HepG2 (cell line): ENCODE results near the gene TAS2R43.

Experiments used
- CTCF ChIP-seq: sonication (generic); formaldehyde crosslinking; IDR thresholded peaks from 2 replicates; pipeline ENCODE4 v1.5.0; 2020; ENCODE audit warnings: mild to moderate bottlenecking, missing genetic modification reagents, moderate library complexity
- MEIS2 ChIP-seq: sonication (generic); formaldehyde crosslinking; IDR thresholded peaks from 2 replicates; pipeline ENCODE4 v1.9.0; 2021; ENCODE audit warnings: mild to moderate bottlenecking, missing genetic modification reagents
- ZNF530 ChIP-seq: sonication (generic); formaldehyde crosslinking; IDR thresholded peaks from 2 replicates; pipeline ENCODE4 v1.5.0; 2020; ENCODE audit warnings: low read depth, mild to moderate bottlenecking, missing genetic modification reagents

GRCh38 chr12:11108862-11109261 is 16.7 kb upstream of the TAS2R43 start:
- TF ChIP-seq CTCF (no peak), ZNF530 (CRISPR knock-in tag) (no peak), MEIS2 (CRISPR knock-in tag) (no peak)
